Measurements from ENCODE around the gene MBTPS1. TPM values are rescaled to one million over a fixed set of nuclear protein-coding genes. Genes with fewer than 3 reads are reported as not detected.

Gene MBTPS1
- total RNA-seq (2014; rRNA removed; shearing (Covaris generic)) = 74.5 and 86.0 TPM in 2 replicates

DNA sequence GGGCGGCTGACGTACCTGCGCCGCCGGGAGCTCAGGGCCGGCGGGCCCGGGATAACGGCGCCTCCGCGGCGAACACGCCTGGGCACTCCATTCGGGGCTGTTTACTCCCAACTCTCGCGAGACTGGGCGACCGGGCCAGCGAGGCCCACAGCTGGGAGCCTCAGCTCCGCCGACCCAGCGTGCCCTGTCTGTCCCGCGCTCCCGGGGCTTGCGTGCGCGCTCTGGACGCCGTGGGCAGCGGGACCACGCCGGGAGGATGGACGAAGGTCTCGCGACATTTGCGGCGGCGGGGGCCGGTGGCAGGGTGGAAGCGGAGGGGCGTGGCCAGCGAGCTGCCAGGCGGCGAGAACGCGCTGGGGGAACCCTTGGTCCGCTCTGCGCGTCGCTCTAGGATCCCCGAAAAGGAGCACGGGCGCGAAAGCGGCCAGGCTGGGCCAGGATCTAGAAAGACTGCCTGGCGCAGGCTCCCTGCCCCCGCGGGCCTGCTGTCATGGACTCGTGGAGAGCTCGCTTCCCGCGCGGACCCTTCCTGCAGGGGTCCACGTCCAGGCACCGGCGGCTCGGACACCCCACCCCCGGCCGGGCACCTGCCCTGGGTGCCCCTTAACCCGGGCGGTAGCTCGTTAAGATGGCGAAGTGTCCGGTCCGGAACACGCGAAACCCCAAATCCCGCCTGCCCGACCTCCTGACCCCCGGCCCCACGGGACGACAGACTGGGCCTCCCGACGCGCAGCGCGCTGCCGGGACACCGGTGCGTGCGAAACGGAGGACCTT is at the start of gene MBTPS1:
Gene MBTPS1 (minus strand): TSS at position 223 of the 774 bp plus-strand sequence. CDS start 15,159 bp downstream, outside the sequence.
- DNase-seq (ENCODE audit: low spot score) = peak; percentile 93

DNA sequence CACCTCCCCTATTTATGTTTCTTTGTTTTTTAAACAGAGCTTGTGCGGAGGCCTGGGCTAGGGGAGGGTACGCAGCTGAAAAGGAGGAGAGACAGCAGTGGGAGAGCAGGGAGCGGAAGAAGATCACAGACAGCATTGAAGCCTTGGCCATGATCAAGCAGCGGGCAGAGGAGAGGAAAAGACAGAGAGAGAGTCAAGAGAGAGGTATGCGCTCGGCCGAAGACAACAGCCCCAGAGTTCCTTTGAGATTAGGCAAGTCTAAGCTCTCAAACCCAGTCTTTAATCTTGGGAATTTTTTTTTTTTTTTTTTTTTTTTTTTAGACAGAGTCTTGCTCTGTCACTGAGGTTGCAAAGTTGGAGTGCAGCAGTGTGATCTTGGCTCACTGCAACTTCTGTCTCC is 49.0 kb upstream of the MBTPS1 start:
- DNase-seq (ENCODE audit: low spot score) = no peak

DNA sequence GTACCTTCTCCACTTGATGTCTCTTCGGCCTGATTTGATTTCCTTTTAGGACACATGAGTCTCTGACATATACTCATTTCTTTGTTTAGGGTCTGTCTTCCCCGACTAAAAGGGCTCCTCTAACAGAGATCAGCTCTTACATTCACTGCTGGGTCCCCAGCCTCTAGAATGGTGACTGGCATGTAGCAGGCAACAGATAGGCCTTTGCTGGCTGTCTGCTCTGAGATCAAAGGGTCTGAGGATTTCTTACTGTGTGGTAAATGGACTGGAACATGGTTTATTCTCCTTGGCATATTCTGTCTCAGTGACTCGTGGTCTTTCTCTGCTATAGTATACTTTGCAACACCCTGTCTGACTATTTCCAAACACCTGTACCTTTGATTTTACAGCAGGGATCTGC is 45.1 kb upstream of the MBTPS1 start:
- DNase-seq (ENCODE audit: low spot score) = no peak

DNA sequence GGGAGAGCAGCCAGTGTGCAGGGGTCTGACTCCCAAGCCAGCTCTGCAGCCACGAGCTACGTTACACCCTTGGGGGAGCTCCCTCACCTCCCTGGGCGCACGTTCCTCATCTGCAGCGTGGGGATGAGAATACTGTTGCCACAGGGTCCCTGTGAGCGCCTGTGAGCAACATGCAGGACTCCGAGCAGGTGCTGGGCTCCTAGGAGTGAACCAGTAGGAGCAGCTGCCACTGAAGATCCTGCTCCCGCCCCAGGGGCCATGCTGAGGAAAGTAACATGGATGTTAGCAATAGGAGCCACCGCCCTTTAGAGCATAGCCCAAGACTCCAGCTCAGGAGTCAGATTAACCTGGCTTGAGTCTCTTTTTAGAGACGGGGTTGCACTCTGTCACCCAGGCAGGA is 44.3 kb upstream of the MBTPS1 start:
- no peak for DNase-seq (ENCODE audit: low spot score)

DNA sequence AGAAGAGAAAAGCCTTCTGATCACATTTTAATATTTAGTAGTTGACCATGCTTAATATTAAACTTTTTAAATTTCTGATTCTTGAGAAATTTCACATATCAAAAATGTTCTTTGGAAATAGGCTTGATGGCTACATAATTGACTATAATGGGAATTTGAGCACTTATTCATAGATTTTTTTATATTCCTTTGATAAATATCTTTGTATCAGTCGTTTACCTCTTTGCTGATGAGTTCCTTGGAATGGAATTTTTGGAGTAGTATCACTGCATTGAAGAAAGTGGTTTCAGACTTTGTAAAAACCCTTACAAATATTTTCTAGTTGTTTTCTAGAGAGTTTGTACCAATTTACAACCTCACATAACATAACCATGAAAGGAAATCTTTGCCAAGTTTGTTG is 43.1 kb upstream of the MBTPS1 start:
- no peak for DNase-seq (ENCODE audit: low spot score)

DNA sequence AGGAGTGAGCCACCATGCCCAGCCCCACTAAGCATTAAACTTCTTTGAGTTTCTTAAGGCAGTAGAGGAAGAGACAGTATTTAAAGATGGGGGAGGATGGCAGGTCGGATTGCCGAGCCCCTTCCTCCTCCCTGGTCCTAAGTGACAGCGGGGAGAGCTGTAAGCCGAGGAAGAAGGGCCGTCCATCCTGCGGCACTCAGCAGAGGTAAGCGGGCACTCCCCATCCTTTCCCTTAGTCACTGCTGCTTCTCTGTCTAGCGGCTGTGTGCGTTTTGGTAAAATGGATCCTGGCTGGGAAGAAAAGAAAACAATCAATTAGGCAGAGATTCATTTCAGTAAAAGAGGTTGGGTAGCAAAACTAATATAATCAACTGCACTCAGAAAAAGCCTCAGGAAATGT is 42.3 kb upstream of the MBTPS1 start:
- no peak for DNase-seq (ENCODE audit: low spot score)

DNA sequence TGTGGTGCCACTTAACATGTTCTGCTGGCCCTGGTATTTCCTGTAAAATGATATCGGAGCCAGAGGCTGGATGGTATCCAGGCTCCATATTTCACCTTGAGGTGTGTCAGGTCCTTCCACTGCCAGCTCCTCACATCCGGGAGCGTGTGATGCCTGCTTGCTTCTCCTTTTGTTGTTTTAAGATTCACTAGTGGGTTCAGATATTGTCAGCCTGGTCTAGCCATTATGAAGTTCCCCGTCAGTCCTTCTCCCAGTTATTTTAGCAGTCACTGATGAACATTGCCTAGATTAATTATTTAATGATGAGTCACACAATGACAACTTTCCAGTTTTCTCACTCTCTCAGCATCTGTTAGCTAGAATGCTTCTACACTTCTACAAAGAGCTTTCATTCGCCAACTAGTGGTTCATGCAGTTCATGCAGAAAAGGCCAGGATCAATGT is 39.6 kb upstream of the MBTPS1 start:
- peak; percentile 54 for DNase-seq (ENCODE audit: low spot score)

DNA sequence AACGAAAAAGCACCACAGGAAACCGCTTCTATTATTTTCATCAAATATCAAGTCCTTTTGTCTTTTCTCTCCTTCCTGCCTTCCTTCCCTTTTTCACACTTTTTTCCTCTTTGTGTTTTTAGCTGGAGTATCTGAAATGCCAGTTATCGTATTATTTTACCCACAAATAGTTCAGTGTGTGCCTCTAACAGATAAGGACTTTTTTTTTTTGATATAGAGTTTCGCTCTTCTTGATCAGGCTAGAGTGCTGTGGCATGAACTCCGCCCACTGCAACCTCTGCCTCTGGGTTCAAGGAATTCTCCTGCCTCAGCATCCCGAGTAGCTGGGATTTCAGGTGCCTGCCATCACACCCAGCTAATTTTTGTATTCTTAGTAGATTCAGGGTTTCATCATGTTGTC is 39.0 kb upstream of the MBTPS1 start:
- no peak for DNase-seq (ENCODE audit: low spot score)

DNA sequence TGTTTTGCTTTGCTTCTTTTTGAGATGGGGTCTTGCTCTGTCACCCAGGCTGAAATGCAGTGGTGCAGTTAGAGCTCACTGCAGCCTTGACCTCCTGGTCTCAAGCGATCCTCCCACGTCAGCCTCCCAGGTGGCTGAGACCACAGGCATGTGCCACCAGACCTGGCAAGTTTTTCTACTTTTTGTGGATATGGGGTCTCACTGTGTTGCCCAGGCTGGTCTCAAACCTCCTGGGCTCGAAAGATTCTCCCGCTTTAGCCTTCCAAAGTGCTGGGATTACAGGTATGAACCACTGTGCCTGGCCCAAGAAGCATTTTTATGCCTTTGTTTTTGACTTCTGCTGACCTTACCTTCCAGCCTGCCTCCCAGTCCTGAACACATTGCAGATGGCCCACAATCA is 38.5 kb upstream of the MBTPS1 start:
- no peak for DNase-seq (ENCODE audit: low spot score)

DNA sequence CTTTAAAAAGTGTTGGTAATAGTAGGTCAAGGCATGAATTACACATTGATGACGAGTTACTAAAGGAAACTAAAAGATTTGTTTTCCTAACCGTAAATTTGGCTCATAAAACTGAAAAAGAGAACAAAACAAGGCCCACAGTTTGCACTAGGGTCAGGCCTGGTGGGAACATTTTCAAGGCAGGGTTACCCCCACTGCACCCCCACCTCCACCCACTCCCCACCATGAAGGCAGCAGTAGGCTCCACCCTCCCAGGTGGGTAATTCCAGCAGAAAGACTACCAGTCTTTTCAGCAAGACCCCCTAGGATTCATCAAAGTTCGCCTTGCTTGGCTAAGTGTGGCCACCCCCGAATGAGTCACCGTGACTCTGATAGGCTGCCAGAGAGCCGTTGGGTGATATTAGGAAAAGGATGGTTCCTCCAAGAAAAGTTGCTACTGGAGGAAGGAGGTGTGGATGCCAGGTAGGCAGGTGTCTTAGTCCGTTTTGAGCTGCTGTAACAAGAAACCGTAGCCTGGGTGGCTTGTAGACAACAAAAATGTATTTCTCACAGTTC is 37.0 kb upstream of the MBTPS1 start:
- no peak for DNase-seq (ENCODE audit: low spot score)

DNA sequence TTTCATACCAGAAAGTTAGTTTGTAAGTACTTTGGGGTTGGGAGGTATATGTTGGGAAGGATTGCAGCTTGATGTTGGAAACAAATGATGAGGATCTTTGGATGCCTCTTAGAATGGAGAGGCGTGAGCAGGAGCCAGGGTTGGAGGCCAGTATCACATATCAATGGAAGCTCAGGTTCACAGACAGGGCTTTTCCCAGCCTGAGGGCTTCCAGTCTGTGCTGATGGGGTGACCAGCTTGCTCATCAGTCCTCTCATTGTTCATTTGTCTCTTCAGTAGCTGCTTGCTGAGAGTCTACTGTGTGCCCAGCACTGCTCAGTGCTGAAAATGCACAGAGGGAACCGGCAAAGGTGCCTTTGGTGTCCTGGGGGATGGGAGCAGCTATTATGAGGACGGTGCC is 34.2 kb upstream of the MBTPS1 start:
- DNase-seq (ENCODE audit: low spot score) = no peak

DNA sequence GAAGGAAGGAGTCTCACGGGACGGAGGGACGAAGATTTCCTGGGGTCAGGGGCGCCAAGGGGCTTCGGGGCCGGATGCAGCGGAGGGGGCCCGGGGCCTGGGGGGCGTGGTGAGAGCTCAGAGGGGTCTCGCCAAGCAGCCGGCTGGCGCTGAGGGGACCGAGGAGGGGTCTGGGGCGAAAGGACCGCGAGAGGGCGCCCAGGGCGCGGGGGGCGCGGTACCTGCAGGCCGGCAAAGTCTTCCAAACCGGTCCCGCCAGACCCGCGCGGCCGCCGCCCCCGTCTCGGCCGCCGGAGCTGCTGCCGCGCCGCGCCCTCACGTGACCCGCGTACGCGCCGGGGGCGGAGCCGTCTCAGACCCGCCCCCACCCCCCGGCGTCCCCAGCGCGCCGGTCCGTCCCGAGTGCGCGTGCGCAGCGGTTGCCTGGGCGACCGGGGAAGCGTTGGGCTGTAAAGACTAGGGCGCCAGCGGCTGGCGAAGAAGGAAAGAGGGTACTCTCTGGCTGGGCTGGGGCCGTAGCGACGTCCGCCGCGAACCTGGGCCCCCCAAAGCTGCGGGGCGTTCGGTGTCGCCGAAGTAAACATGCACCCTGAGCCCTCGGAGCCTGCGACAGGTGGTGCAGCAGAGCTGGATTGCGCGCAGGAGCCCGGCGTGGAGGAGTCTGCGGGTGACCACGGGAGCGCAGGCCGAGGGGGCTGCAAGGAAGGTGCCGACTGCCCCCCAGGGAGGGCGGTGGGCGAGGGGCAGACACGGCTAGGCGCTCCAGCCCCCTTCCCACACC is 28.3 kb upstream of the MBTPS1 start, which contains the start of the genes DNAAF1 and HSDL1:
Gene DNAAF1 (plus strand): TSS at position 450 of the 781 bp plus-strand sequence. CDS start 133 bp downstream, at position 583.
Gene HSDL1 (minus strand): TSS at position 319 of the 781 bp plus-strand sequence. CDS start 13,856 bp downstream, outside the sequence.
- peak; percentile 61 for DNase-seq (ENCODE audit: low spot score)

DNA sequence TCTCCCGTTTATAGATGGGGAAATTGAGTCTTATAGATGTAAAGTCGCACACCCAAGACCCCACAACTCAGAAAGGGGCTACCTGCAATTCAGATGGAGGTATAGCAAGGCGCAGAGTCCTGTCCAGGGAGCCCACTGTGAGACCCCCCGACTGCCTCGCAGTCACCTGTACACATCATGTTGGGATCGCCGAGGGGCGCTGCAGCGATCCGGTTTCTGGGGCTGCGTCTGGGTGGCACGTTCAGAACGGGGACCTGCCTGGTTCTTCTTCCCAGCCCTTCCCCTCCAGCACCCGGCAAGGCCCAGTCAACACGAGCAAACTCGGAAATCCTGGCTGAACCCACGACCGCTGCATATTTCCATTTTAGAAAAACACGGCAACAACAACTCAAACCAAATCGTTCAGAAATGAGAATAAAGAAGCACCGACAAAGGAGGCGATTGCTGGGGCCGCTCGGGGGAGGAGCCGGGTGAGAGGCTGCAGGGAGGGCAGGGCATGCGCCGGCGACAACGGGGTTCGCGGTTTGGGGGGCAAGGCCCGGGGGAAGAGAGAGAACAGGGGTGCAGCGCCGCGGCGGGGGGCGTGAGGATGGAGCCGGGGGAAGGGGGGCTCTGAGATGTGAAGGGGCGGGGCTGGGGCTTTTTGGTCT is 27.6 kb upstream of the MBTPS1 start:
- DNase-seq (ENCODE audit: low spot score) = no peak

DNA sequence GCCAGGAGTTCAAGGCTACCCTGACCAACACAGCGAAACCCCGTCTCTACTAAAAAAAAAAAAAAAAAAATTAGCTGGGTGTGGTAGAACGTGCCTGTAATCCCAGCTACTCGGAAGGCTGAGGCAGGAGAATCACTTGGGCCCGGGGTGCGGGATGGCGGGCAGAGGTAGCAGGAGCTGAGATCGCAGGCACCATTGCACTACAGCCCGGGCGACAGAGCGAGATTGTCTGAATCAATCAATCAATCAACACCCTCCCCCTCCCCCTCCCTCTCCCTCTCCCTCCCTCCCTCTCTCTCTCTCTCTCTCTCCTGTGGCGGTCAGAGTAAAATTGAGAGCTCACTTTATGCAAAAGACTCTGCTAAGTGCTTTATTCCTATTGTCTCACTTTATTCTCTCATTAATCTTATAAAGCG is 27.1 kb upstream of the MBTPS1 start:
- DNase-seq (ENCODE audit: low spot score) = no peak

DNA sequence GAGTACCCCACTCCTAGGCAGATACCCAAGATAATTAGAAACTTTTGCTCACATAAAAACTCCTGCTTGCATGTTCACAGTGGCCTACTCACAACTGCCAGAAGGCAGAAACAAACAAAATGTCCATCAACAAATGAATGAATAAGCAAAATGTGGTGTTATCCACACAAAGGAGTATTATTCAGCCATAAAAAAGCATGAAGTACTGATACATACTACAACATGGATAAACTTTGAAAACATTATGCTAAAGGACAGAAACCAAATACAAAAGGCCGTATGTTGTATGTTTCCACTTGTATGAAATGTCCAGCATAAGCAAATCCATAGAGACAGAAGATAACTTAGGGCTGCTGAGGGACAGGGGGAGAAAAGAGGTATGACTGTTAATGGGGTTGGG is 26.3 kb upstream of the MBTPS1 start:
- no peak for DNase-seq (ENCODE audit: low spot score)

DNA sequence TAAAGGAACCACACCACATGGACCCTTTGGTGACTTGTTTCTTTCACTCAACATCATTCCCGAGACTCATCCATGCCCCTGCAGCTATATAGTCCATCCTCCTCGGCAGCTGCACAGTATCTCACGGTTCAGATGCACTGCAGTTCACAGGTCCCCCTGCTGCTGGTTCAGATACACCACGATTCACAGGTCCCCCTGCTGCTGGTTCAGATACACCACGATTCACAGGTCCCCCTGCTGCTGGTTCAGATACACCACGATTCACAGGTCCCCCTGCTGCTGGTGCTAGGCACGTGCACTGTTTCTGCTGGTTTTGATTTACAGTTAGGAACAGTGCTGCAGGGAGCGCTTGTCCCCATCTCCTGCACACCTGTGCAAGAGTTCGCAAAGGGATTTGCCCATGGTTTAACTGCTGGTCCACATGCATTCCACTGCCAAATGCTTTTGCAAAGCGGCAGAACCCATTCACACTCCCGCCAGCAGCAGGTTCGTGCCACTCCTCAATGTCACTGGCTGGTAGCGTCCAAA is 24.5 kb upstream of the MBTPS1 start:
- DNase-seq (ENCODE audit: low spot score) = no peak

DNA sequence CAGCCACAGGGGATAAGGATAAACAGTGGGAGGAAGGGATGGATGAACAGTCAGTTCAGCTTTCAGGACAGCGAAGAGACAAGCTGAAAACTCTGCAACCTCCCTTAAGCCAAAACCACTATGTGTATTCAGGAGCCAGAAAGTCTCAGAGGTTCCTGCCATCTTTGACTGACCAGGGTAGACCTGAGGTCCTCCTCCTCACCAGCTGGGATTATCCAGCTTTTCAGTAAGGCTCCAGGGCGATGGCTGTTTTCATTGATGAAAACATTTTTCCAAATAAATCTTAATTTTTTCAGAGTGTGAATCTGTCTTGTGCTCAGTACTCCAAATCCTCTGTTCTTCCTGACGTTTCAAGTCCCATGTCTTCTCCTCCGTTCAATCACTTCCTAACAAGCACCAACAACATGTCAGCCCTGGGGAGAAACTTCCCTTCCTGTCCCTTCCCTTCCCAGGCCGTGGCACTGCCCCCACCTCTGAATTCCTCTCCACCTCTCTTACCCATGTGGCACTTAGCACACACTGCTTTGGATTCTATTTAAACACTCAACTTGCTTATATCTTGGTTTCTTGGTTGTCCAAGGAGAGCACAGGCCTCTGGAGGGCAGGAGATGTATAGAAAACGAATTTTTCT is 23.0 kb upstream of the MBTPS1 start:
- DNase-seq (ENCODE audit: low spot score) = no peak

DNA sequence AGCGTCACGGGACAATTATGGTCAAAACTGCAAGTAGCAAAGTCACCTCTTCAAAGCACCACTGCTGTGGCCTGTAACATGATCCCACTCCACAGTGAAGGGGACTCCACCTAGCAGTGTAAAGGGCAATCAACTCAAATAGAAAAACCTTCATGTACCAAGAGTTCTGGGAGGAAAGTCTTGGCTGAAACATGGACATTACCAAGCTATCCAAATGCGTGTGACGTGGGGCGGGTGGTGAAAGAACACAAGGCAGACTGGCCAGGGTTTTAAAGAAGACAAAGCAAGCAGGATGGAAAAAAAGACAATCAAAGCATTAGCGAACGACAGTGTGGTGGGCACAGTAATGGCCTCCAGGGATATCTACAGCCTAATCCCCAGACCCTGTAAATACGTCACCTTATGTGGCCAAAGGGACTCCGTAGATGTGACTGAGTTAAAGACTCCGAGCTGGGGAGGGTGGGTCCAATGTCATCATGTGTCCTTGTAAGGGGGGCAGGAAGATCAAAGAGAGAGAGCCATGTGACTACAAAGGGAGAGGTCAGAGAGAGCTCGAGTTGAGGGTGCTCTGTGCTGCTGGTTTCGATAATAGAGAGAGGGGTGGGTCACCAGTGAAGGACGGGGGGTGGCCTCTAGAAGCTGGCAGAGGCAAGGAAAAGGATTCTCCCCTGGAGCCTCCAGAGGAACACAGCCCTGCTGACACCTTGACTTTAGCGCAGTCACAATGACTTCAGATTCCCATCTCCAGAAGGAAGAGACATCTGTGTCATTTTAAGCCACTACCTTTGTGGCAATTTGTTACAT is 22.3 kb upstream of the MBTPS1 start:
- DNase-seq (ENCODE audit: low spot score) = peak; percentile 80

DNA sequence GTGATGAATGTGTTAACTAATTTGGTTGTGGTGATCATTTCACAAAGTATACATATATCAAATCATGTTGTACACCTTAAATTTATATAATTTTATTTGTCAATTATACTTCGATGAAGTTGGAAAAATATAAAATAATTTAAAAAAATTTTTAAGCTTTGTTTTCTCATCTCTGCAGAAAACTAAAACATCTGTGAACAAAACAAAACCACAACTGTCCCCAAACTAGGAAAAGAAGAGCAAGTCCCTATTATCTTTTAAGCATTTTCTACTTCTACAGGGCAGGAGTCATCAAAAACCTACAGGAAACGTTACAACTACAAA is 21.7 kb upstream of the MBTPS1 start:
- DNase-seq (ENCODE audit: low spot score) = no peak

DNA sequence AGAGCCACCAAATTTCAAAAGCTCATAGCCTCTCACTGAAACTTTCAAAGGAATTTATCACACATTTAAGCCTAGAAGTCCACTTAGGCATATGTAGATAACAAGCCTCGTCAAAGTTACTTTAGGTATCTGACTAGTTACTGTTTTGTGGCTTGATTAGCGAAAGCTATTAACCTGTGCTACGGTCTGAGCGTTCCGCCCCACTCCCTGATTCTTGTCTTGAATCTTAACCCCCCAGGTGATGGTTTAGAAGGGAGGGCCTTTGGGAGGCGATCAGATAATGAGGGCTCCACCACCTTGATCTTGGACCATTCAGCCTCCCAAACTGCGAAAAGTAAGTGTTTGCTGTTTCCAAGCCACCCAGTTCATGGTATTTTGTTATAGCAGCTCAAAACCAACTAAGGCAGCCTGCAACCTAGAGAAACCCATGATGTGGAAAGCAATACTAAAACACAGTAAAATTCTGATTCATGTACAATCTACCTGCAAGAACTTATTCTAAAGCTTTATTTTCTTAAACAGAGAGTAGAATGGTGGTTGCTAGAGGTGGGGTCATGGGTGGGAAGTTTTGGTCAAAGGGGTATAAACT is 21.1 kb upstream of the MBTPS1 start:
- no peak for DNase-seq (ENCODE audit: low spot score)

All from A172 (cell line).